Neuron (in vitro differentiated cells): Measurements from ENCODE around the gene BTF3L4.
"Not testable (repeated sequence)": the region's sequence is repeated elsewhere in the genome, so short reads cannot be mapped to it uniquely, and the experiment has no call there.

ENCODE experiments used
- H2AFZ ChIP-seq: one replicate; pipeline ENCODE4 v1.6.1; 2013; ENCODE audit warnings: low read depth, mild to moderate bottlenecking, inconsistent platforms, low read length, moderate library complexity
- H3K27me3 ChIP-seq: one replicate; pipeline ENCODE4 v1.6.1; 2013; ENCODE audit warnings: low read length; ENCODE audit not compliant: insufficient read depth
- H3K36me3 ChIP-seq: one replicate; pipeline ENCODE4 v1.6.1; 2013; ENCODE audit warnings: low read length; ENCODE audit not compliant: insufficient read depth
- H3K4me1 ChIP-seq: one replicate; pipeline ENCODE4 v1.6.1; 2013; ENCODE audit warnings: low read length; ENCODE audit not compliant: insufficient read depth
- H3K4me3 ChIP-seq: 2 replicates; pipeline ENCODE4 v1.5.1; 2013; ENCODE audit warnings: mild to moderate bottlenecking, low read length, moderate library complexity
- H3K9me3 ChIP-seq: one replicate; pipeline ENCODE4 v1.6.1; 2013; ENCODE audit warnings: low read length

The BTF3L4 gene

DNA sequence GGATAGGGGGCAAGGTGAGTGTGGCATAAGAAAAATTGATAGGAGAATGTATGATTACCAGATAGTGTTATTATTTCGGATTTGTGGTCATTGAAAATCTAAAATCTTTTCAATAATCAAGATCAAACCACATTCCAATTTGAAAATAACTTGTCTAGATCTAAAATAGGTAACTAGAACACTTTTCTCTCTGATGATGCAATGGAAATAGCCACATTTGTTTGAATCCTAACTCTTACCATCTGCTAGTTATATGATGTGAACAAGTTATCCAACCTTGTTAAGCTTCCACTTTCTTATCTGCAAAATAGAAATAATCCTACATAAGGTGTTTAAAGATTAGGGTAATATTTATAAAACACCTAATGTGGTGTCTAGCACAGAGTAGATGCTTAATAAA lies 3.8 kb downstream of the BTF3L4 start:
- H3K27me3 ChIP-seq, result no peaks in the 10 kb centered on the region
- H3K4me3 ChIP-seq, result no peak overlapping the region
- H3K4me1 ChIP-seq, result peaks cover 21% of the 10 kb centered on the region
- H2AFZ ChIP-seq, result no peak overlapping the region
- peaks cover 46% of the 10 kb centered on the region for H3K36me3 ChIP-seq
- H3K9me3 ChIP-seq, result no peaks in the 10 kb centered on the region

GRCh38 chr1:52060822-52061221 lies 4.7 kb downstream of the BTF3L4 start:
- no peak overlapping the region for H2AFZ ChIP-seq
- H3K27me3 ChIP-seq, result no peaks in the 10 kb centered on the region
- no peaks in the 10 kb centered on the region for H3K9me3 ChIP-seq
- H3K36me3 ChIP-seq, result peaks cover 54% of the 10 kb centered on the region
- no peak overlapping the region for H3K4me3 ChIP-seq
- peaks cover 21% of the 10 kb centered on the region for H3K4me1 ChIP-seq

GRCh38 chr1:52063192-52063591 lies 7.1 kb downstream of the BTF3L4 start:
- H3K4me1 ChIP-seq, result peaks cover 10% of the 10 kb centered on the region
- no peaks in the 10 kb centered on the region for H3K9me3 ChIP-seq
- H3K4me3 ChIP-seq, result no peak overlapping the region
- no peak overlapping the region for H2AFZ ChIP-seq
- H3K36me3 ChIP-seq, result peaks cover 71% of the 10 kb centered on the region
- no peaks in the 10 kb centered on the region for H3K27me3 ChIP-seq

GRCh38 chr1:52070704-52071103 lies 14.6 kb downstream of the BTF3L4 start:
- Histone ChIP-seq H3K4me1 (no peaks in the 10 kb centered on the region), H3K4me3 (no peak overlapping the region), H2AFZ (no peak overlapping the region), H3K36me3 (peaks cover 55% of the 10 kb centered on the region), H3K27me3 (no peaks in the 10 kb centered on the region), H3K9me3 (no peaks in the 10 kb centered on the region)

GRCh38 chr1:52072291-52072690 lies 16.2 kb downstream of the BTF3L4 start:
- H3K36me3 ChIP-seq, result peaks cover 52% of the 10 kb centered on the region

GRCh38 chr1:52077277-52077676 lies 21.2 kb downstream of the BTF3L4 start:
- H2AFZ ChIP-seq, H3K27me3 ChIP-seq, H3K4me3 ChIP-seq, H3K4me1 ChIP-seq, H3K9me3 ChIP-seq: not testable (repeated sequence)
- H3K36me3 ChIP-seq, result peaks cover 42% of the 10 kb centered on the region

More at GRCh38 chr1:52072291-52072690, 16.2 kb downstream of the BTF3L4 start:
- H3K4me1 ChIP-seq, result no peaks in the 10 kb centered on the region
- H3K9me3 ChIP-seq, result no peaks in the 10 kb centered on the region
- H2AFZ ChIP-seq, result no peak overlapping the region
- no peaks in the 10 kb centered on the region for H3K27me3 ChIP-seq
- no peak overlapping the region for H3K4me3 ChIP-seq

DNA sequence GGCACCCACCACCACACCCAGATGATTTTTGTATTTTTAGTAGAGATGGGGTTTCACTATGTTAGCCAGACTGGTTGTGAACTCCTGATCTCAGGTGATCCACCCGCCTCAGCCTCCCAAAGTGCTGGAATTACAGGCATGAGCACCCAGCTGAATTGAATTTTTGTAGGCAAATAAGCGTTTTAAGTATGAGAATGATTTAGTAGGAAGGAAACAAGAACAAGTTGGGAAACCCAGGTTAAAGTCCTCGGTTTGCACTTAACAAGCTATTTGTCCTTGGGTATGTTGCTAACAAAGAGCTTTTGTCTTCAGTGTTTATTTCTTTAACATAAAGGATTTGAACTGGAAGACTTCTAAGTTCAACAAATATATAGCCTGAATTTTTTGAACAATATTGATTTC lies 23.9 kb downstream of the BTF3L4 start:
- Histone ChIP-seq H3K9me3 (no peaks in the 10 kb centered on the region), H2AFZ (no peak overlapping the region), H3K4me3 (no peak overlapping the region), H3K27me3 (no peaks in the 10 kb centered on the region), H3K36me3 (peaks cover 46% of the 10 kb centered on the region), H3K4me1 (no peaks in the 10 kb centered on the region)

DNA sequence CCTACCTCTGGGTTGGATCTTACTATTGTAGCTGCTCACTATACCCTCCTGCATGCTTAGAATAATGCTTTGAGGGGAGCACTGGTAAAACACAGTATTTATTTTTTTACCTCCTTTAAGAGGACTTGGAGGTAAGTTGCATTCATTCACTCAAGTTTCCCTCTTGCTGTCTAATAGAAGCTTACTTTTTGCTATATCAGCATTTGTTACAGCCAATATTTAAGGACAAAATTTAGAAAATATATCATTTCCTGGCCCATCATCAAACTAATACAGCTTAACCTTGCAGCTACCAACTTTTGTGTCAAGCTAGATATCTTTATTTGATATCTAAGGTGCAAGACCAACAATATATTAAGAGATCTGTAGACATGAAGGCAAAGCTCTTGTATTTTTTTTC lies 31.8 kb downstream of the BTF3L4 start:
- not testable (repeated sequence) for H3K9me3 ChIP-seq, H3K4me1 ChIP-seq, H3K27me3 ChIP-seq, H3K4me3 ChIP-seq, H2AFZ ChIP-seq
- peaks cover 61% of the 10 kb centered on the region for H3K36me3 ChIP-seq

- Histone ChIP-seq H3K4me1 (peaks cover 12% of the 10 kb centered on the region), H3K36me3 (peaks cover 18% of the 10 kb centered on the region)
- not testable (repeated sequence) for H3K27me3 ChIP-seq, H3K4me3 ChIP-seq, H3K9me3 ChIP-seq, H2AFZ ChIP-seq
Measured at GRCh38 chr1:52094300-52094699, 38.2 kb downstream of the BTF3L4 start.

DNA sequence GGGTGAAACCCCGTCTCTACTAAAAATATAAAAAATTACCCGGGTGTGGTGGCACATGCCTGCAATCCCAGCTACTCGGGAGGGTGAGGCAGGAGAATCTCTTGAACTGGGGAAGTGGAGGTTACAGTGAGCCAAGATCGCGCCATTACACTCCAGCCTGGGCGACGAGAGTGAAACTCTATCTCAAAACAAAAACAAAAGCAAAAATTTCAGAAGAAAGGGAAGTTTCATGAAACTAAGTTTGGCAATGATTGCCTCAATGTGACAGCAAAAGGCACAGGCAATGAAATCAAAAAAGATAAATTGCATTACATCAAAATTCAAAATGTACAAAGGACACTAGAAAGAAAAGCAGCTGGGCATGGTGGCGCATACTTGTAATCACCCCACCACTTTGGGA lies 40.1 kb downstream of the BTF3L4 start:
- peaks cover 4% of the 10 kb centered on the region for H3K36me3 ChIP-seq
- H3K4me3 ChIP-seq, result no peak overlapping the region
- no peaks in the 10 kb centered on the region for H3K27me3 ChIP-seq
- peaks cover 12% of the 10 kb centered on the region for H3K4me1 ChIP-seq
- peaks cover 2% of the 10 kb centered on the region for H3K9me3 ChIP-seq
- no peak overlapping the region for H2AFZ ChIP-seq

DNA sequence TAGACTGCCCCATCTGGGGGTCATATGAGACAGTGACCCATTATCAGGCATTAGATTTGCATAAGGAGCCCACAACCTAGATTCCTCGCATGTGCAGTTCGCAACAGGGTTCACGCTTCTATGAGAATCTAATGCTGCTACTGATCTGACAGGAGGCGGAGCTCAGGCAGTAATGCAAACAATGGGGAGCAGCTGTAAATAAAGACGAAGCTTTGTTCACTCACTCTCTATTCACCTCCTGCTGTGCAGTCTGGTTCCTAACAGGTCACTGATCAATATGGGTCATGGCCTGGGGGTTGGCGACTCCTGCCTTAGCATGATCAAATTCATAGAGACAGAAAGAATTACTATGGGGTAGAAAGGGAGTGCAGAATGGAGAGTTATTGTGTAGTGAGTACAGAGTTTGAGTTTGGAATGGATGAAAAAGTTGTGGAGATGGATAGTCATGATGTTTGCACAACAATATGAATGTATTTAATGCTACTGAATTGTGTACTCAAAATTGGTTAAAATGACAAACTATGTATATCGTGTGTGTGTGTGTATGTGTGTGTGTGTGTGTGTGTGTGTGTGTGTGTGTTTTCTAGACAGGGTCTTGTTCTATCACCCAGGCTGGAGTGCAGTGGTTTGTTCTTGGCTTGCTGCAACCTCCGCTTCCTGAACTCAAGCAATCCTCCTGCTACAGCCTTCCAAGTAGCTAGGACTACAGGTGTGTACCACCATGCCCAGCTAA lies 42.2 kb downstream of the BTF3L4 start:
- H2AFZ ChIP-seq, result no peak overlapping the region
- no peak overlapping the region for H3K4me3 ChIP-seq
- no peaks in the 10 kb centered on the region for H3K36me3 ChIP-seq
- H3K9me3 ChIP-seq, result no peaks in the 10 kb centered on the region
- H3K4me1 ChIP-seq, result peaks cover 12% of the 10 kb centered on the region
- H3K27me3 ChIP-seq, result peaks cover 2% of the 10 kb centered on the region

- Histone ChIP-seq H3K9me3 (no peaks in the 10 kb centered on the region), H3K4me1 (peaks cover 11% of the 10 kb centered on the region), H3K36me3 (no peaks in the 10 kb centered on the region), H3K27me3 (peaks cover 2% of the 10 kb centered on the region), H2AFZ (no peak overlapping the region), H3K4me3 (no peak overlapping the region)
Measured at GRCh38 chr1:52102336-52103013, 46.4 kb downstream of the BTF3L4 start.

GRCh38 chr1:52111492-52111891 lies 55.4 kb downstream of the BTF3L4 start:
- H3K9me3 ChIP-seq, result no peaks in the 10 kb centered on the region
- no peak overlapping the region for H2AFZ ChIP-seq
- peaks cover 3% of the 10 kb centered on the region for H3K27me3 ChIP-seq
- no peaks in the 10 kb centered on the region for H3K36me3 ChIP-seq
- no peak overlapping the region for H3K4me3 ChIP-seq
- no peaks in the 10 kb centered on the region for H3K4me1 ChIP-seq
